GM12878 (cell line): Measurements from ENCODE around the gene WFS1.

ENCODE experiments used
- ATF3 ChIP-seq: IDR thresholded peaks from 2 replicates; pipeline ENCODE4 v1.6.1; 2011; ENCODE audit warnings: low read depth, mild to moderate bottlenecking, low read length, moderate library complexity, borderline replicate concordance; ENCODE audit errors: extremely low read depth
- EZH2 ChIP-seq: IDR thresholded peaks from 2 replicates; pipeline ENCODE4 v1.6.1; 2012; ENCODE audit warnings: low read depth, mild to moderate bottlenecking, control low read depth, inconsistent platforms, low read length, borderline replicate concordance; ENCODE audit not compliant: control insufficient read depth
- POLR2A ChIP-seq: IDR thresholded peaks from 2 replicates; pipeline ENCODE4 v1.6.1; 2011; ENCODE audit warnings: low read depth, mild to moderate bottlenecking, low read length
- POLR2AphosphoS5 ChIP-seq: IDR thresholded peaks from 2 replicates; pipeline ENCODE4 v1.6.1; 2011; ENCODE audit warnings: mild to moderate bottlenecking, low read length, inconsistent platforms

DNA sequence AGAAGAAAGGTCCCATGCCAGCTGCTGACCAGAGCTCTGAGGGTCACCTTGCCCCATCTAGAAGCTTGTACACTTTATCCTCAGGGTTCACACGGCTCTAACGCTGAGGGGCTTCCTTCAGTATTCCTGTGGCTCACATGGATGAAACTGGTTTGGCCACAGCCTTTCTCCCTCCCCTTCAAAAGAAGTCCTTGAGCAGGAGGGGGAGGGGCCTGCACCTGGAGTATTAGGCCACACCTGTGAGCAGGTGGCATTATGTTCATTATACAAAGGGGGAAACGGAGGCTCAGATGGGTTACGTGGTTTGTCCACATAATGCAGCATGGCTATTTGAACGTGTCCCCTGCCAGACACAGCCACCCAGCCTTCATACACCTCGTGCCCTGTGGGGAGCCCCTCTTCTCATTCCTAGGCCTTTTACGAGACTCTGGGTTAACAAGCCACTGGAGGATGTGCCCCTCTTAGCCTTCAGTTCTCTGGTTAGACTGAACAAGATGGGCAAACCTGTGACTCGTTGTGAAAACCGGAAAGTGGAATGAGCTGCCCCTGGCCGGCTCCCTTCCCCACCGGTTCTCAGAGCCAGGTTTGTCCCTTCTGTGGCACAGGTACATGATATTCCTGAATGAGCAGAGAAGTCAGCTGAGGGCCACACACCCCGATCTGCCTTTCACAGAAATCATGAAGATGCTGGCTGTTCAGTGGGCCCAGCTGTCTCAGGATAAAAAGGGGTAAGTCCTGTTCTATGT lies 42.1 kb upstream of the WFS1 start:
- TF ChIP-seq POLR2A (no peak), EZH2 (no peak), ATF3 (no peak), POLR2AphosphoS5 (no peak)
